Measurements from ENCODE around the gene RAB4B.
"Not testable (repeated sequence)": the region's sequence is repeated elsewhere in the genome, so short reads cannot be mapped to it uniquely, and the experiment has no call there.

RAB4B gene

GRCh38 chr19:40811478-40812341, 33.7 kb downstream of the RAB4B start:
- Histone ChIP-seq H3K27ac (ENCODE audit: insufficient read depth, low read depth, low read length, poor library complexity, severe bottlenecking) (no peak overlapping the region), H3K4me3 (ENCODE audit: insufficient read depth, low read depth, low read length) (peak overlapping the region; percentile 37), H3K36me3 (ENCODE audit: control insufficient read depth, insufficient read depth, low read length) (peaks cover 4% of the 10 kb centered on the region), H3K27me3 (ENCODE audit: control insufficient read depth, insufficient read depth, low read length, poor library complexity, severe bottlenecking) (peaks cover 16% of the 10 kb centered on the region), H3K9me3 (ENCODE audit: control insufficient read depth, low read length) (no peaks in the 10 kb centered on the region), H3K4me1 (ENCODE audit: control insufficient read depth, insufficient read depth, low read length) (peaks cover 25% of the 10 kb centered on the region)
- 15 to 19% methylated on average over 32 to 35 of the region's 35 CpGs for WGBS, 2 experiments

- Histone ChIP-seq H3K27me3 (ENCODE audit: control insufficient read depth, insufficient read depth, low read length, poor library complexity, severe bottlenecking) (peaks cover 16% of the 10 kb centered on the region), H3K4me1 (ENCODE audit: control insufficient read depth, insufficient read depth, low read length) (peaks cover 19% of the 10 kb centered on the region)
- not testable (repeated sequence) for H3K36me3 ChIP-seq (ENCODE audit: control insufficient read depth, insufficient read depth, low read length); H3K27ac ChIP-seq (ENCODE audit: insufficient read depth, low read depth, low read length, poor library complexity, severe bottlenecking); H3K9me3 ChIP-seq (ENCODE audit: control insufficient read depth, low read length); H3K4me3 ChIP-seq (ENCODE audit: insufficient read depth, low read depth, low read length)
- WGBS, 2 experiments: 82 to 83% methylated on average over 7 of the region's 7 CpGs
These were observed 34.5 kb downstream of the RAB4B start for GRCh38 chr19:40812571-40812970.

- WGBS, 2 experiments: 78 to 94% methylated on average over 2 to 3 of the region's 4 CpGs
- peaks cover 19% of the 10 kb centered on the region for H3K4me1 ChIP-seq (ENCODE audit: control insufficient read depth, insufficient read depth, low read length)
- peaks cover 4% of the 10 kb centered on the region for H3K36me3 ChIP-seq (ENCODE audit: control insufficient read depth, insufficient read depth, low read length)
- no peaks in the 10 kb centered on the region for H3K9me3 ChIP-seq (ENCODE audit: control insufficient read depth, low read length)
- no peak overlapping the region for H3K27ac ChIP-seq (ENCODE audit: insufficient read depth, low read depth, low read length, poor library complexity, severe bottlenecking)
- peaks cover 16% of the 10 kb centered on the region for H3K27me3 ChIP-seq (ENCODE audit: control insufficient read depth, insufficient read depth, low read length, poor library complexity, severe bottlenecking)
- H3K4me3 ChIP-seq (ENCODE audit: insufficient read depth, low read depth, low read length): no peak overlapping the region
These were observed 35.1 kb downstream of the RAB4B start for GRCh38 chr19:40813182-40813581.

- no peak overlapping the region for H3K4me3 ChIP-seq (ENCODE audit: insufficient read depth, low read depth, low read length)
- WGBS, 2 experiments: 68 to 78% methylated on average over 4 of the region's 4 CpGs
- H3K4me1 ChIP-seq (ENCODE audit: control insufficient read depth, insufficient read depth, low read length): peaks cover 13% of the 10 kb centered on the region
- H3K36me3 ChIP-seq (ENCODE audit: control insufficient read depth, insufficient read depth, low read length): no peaks in the 10 kb centered on the region
- no peaks in the 10 kb centered on the region for H3K9me3 ChIP-seq (ENCODE audit: control insufficient read depth, low read length)
- H3K27ac ChIP-seq (ENCODE audit: insufficient read depth, low read depth, low read length, poor library complexity, severe bottlenecking): no peak overlapping the region
- peaks cover 16% of the 10 kb centered on the region for H3K27me3 ChIP-seq (ENCODE audit: control insufficient read depth, insufficient read depth, low read length, poor library complexity, severe bottlenecking)
These were observed 37.2 kb downstream of the RAB4B start for GRCh38 chr19:40815223-40815622.

GRCh38 chr19:40818480-40819399, 40.7 kb downstream of the RAB4B start:
- not testable (repeated sequence) for H3K36me3 ChIP-seq (ENCODE audit: control insufficient read depth, insufficient read depth, low read length); H3K4me3 ChIP-seq (ENCODE audit: insufficient read depth, low read depth, low read length); H3K27me3 ChIP-seq (ENCODE audit: control insufficient read depth, insufficient read depth, low read length, poor library complexity, severe bottlenecking); H3K27ac ChIP-seq (ENCODE audit: insufficient read depth, low read depth, low read length, poor library complexity, severe bottlenecking); H3K9me3 ChIP-seq (ENCODE audit: control insufficient read depth, low read length)
- H3K4me1 ChIP-seq (ENCODE audit: control insufficient read depth, insufficient read depth, low read length): peaks cover 14% of the 10 kb centered on the region
- WGBS, 2 experiments: 43 to 49% methylated on average over 25 to 30 of the region's 36 CpGs

GRCh38 chr19:40819479-40820234, 41.6 kb downstream of the RAB4B start:
- not testable (repeated sequence) for H3K27me3 ChIP-seq (ENCODE audit: control insufficient read depth, insufficient read depth, low read length, poor library complexity, severe bottlenecking); H3K27ac ChIP-seq (ENCODE audit: insufficient read depth, low read depth, low read length, poor library complexity, severe bottlenecking); H3K9me3 ChIP-seq (ENCODE audit: control insufficient read depth, low read length); H3K4me1 ChIP-seq (ENCODE audit: control insufficient read depth, insufficient read depth, low read length); H3K36me3 ChIP-seq (ENCODE audit: control insufficient read depth, insufficient read depth, low read length); H3K4me3 ChIP-seq (ENCODE audit: insufficient read depth, low read depth, low read length)
- WGBS, 2 experiments: 33 to 51% methylated on average over 4 to 5 of the region's 6 CpGs

GRCh38 chr19:40822161-40822560, 44.1 kb downstream of the RAB4B start:
- WGBS, 2 experiments: 94% methylated on average over 22 of the region's 22 CpGs
- Histone ChIP-seq H3K27ac (ENCODE audit: insufficient read depth, low read depth, low read length, poor library complexity, severe bottlenecking) (no peak overlapping the region), H3K36me3 (ENCODE audit: control insufficient read depth, insufficient read depth, low read length) (no peaks in the 10 kb centered on the region), H3K4me3 (ENCODE audit: insufficient read depth, low read depth, low read length) (no peak overlapping the region), H3K9me3 (ENCODE audit: control insufficient read depth, low read length) (no peaks in the 10 kb centered on the region), H3K4me1 (ENCODE audit: control insufficient read depth, insufficient read depth, low read length) (peaks cover 10% of the 10 kb centered on the region), H3K27me3 (ENCODE audit: control insufficient read depth, insufficient read depth, low read length, poor library complexity, severe bottlenecking) (no peaks in the 10 kb centered on the region)

GRCh38 chr19:40822704-40823553, 44.9 kb downstream of the RAB4B start:
- H3K4me3 ChIP-seq (ENCODE audit: insufficient read depth, low read depth, low read length); H3K27me3 ChIP-seq (ENCODE audit: control insufficient read depth, insufficient read depth, low read length, poor library complexity, severe bottlenecking); H3K27ac ChIP-seq (ENCODE audit: insufficient read depth, low read depth, low read length, poor library complexity, severe bottlenecking); H3K9me3 ChIP-seq (ENCODE audit: control insufficient read depth, low read length); H3K36me3 ChIP-seq (ENCODE audit: control insufficient read depth, insufficient read depth, low read length); H3K4me1 ChIP-seq (ENCODE audit: control insufficient read depth, insufficient read depth, low read length): not testable (repeated sequence)
- WGBS, 2 experiments: 88 to 89% methylated on average over 9 of the region's 9 CpGs

GRCh38 chr19:40824916-40825315, 46.9 kb downstream of the RAB4B start:
- H3K4me3 ChIP-seq (ENCODE audit: insufficient read depth, low read depth, low read length); H3K27me3 ChIP-seq (ENCODE audit: control insufficient read depth, insufficient read depth, low read length, poor library complexity, severe bottlenecking); H3K9me3 ChIP-seq (ENCODE audit: control insufficient read depth, low read length); H3K27ac ChIP-seq (ENCODE audit: insufficient read depth, low read depth, low read length, poor library complexity, severe bottlenecking); H3K36me3 ChIP-seq (ENCODE audit: control insufficient read depth, insufficient read depth, low read length); H3K4me1 ChIP-seq (ENCODE audit: control insufficient read depth, insufficient read depth, low read length): not testable (repeated sequence)
- 93 to 94% methylated on average over 15 to 16 of the region's 16 CpGs for WGBS, 2 experiments

All from ectodermal cell (in vitro differentiated cells).